Stimulated activated CD4-positive, alpha-beta T cell treated with anti-CD3 and anti-CD28 coated beads, Interleukin-4, amount 100 ng/mL, for 1 hour (primary cell): ENCODE measurements around the gene DENND1B.

Experiments
- DNase-seq: peaks from one replicate; pipeline ENCODE4 v3.0.0-alpha.2; 2020

DENND1B gene

GRCh38 chr1:197463142-197463541 lies 312.1 kb downstream of the DENND1B start:
- DNase-seq = no peak

DNA sequence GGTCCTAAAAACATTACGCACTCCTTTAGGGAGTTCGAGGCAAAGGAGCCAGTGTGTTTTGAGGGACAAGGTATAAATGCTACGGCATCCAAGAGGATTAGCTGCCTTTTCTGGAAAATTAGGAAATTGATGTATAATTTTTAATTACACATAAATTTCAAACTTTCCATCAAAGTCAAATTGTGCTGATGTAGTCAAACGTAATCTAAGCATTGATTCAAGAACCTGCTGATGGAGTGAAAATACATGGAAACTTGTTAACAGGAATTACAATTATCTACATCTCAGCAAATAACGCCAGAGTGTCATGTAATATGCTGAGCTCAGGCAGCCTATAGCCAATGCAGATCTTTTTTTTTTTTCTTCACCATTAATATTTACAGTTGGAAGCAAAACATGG lies 312.7 kb downstream of the DENND1B start:
- no peak for DNase-seq
